OCI-LY7 (cell line): ENCODE measurements around the gene ARID5B.

Source experiments
- CTCF ChIP-seq: fragments of 200-600 bp; sonication (generic); conservative IDR thresholded peaks from 2 replicates; pipeline ENCODE4 v1.5.1; 2014; ENCODE audit warnings: mild to moderate bottlenecking, antibody characterized with exemption, low read length, moderate library complexity, mixed read lengths
- EZH2phosphoT487 ChIP-seq: fragments of 200-600 bp; sonication (generic); IDR thresholded peaks from 2 replicates; pipeline ENCODE4 v1.6.1; 2018; ENCODE audit warnings: low read depth, borderline replicate concordance, mild to moderate bottlenecking, mixed run types, antibody characterized with exemption, low read length, moderate library complexity, mixed read lengths

GRCh38 chr10:61944410-61945147 is 43.1 kb downstream of the ARID5B start:
- no peak for TF ChIP-seq CTCF
- no peak for TF ChIP-seq EZH2phosphoT487
